ENCODE data around the gene DTNBP1.

- TF ChIP-seq POLR2A (IDR thresholded peaks at IDR 0.05; ENCODE audit: low read length): no peak
- TF ChIP-seq GATA1 (IDR thresholded peaks at IDR 0.05; ENCODE audit: low read depth, low read length): no peak
Measured at GRCh38 chr6:15490242-15491100, 172.4 kb downstream of the DTNBP1 start.

Data from erythroblast (primary cell).